ENCODE results near the gene MED4.
A peak's percentile ranks its signal among the peaks of the same experiment; 100 is the strongest.

Gene MED4

GRCh38 chr13:48126944-48127830 lies 32.3 kb upstream of the MED4 start:
- TF ChIP-seq CTCF (IDR thresholded peaks at IDR 0.05; ENCODE audit: low read depth, low read length, missing control alignments) = peak; percentile 59
- peak; percentile 66 for DNase-seq (ENCODE audit: extremely low read depth, low read depth)
- H3K4me3 ChIP-seq (replicated peaks; ENCODE audit: low read depth, low read length) = no peak overlapping the region

DNA sequence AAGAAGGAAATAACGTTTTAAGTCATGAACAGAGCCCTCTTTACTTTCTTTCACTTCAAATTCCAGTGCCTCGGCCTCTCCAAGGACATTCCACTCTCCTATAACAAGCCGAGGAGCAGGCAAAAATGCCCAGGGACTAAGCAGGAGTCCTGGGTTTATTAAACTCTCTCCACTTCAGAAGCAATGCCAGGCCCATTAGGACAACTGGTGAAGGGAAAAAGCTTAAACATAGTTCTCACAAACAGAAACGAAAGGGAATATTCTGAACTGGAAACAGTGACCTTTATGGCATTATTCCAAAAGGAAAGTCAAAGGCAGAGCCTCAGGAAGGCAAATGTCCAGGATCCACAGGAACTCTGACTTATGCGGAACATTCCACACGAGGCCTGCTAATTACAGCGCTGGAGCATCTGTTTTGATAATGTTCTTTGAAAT lies 30.9 kb upstream of the MED4 start:
- no peak for DNase-seq (ENCODE audit: extremely low read depth, low read depth)
- H3K4me3 ChIP-seq (replicated peaks; ENCODE audit: low read depth, low read length) = no peak overlapping the region
- no peak for TF ChIP-seq CTCF (IDR thresholded peaks at IDR 0.05; ENCODE audit: low read depth, low read length, missing control alignments)

- DNase-seq (ENCODE audit: extremely low read depth, low read depth) = no peak
- no peak overlapping the region for H3K4me3 ChIP-seq (replicated peaks; ENCODE audit: low read depth, low read length)
- TF ChIP-seq CTCF (IDR thresholded peaks at IDR 0.05; ENCODE audit: low read depth, low read length, missing control alignments) = no peak
These were observed 28.9 kb upstream of the MED4 start for GRCh38 chr13:48123812-48124211.

DNA sequence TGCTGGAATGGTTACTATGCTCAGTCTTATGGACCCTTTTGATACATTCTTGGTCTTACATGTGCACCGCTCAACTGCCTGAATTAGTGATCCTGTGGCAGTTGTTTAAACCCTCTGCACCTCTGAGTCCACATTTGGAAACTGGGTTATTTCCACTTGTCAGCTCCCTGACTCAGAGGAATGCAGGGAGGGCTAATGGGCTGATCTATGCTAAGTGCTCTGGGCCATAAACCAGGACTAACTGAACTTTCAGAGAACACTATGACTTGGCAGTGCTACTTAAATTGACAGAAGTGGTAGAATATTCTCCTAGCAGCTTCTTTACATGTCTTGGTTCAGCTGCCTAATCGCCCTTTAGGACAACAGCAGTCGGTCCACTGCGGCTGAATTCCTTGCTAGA lies 26.8 kb upstream of the MED4 start:
- TF ChIP-seq CTCF (IDR thresholded peaks at IDR 0.05; ENCODE audit: low read depth, low read length, missing control alignments) = no peak
- H3K4me3 ChIP-seq (replicated peaks; ENCODE audit: low read depth, low read length) = no peak overlapping the region
- no peak for DNase-seq (ENCODE audit: extremely low read depth, low read depth)

DNA sequence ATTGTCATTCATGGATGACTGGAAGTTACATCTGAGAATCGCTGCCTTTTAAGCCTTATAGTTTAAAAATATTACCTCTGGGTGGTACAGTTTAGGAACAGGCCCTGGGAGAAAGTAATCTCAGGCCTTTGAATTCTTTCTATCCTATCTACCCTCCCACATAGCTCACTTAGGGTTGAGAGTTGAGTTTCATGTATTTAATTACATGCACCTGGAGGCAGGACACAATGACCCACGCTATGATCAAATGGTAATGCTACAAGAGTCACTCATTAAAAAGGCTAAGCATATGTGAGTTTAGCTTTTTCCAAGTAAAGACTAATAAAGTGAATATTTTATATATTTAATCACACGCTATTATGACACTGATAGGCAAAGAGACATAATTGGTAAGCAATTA lies 25.3 kb upstream of the MED4 start:
- no peak for TF ChIP-seq CTCF (IDR thresholded peaks at IDR 0.05; ENCODE audit: low read depth, low read length, missing control alignments)
- no peak for DNase-seq (ENCODE audit: extremely low read depth, low read depth)
- no peak overlapping the region for H3K4me3 ChIP-seq (replicated peaks; ENCODE audit: low read depth, low read length)

- H3K4me3 ChIP-seq (replicated peaks; ENCODE audit: low read depth, low read length) = no peak overlapping the region
- DNase-seq (ENCODE audit: extremely low read depth, low read depth) = no peak
- TF ChIP-seq CTCF (IDR thresholded peaks at IDR 0.05; ENCODE audit: low read depth, low read length, missing control alignments) = no peak
These were observed 23.1 kb upstream of the MED4 start for GRCh38 chr13:48118030-48118429.
